Panc1 (cell line): ENCODE data around the gene DOCK4. TPM values are rescaled to one million over a fixed set of nuclear protein-coding genes. Genes with fewer than 3 reads are reported as not detected.

Experiments
- ATAC-seq: fragments of 200-7000 bp; cut with Tn5 transposase; 2 replicates; pipeline ENCODE4 v1.9.1; 2020; ENCODE audit warnings: mild to moderate bottlenecking, moderate library complexity
- BruUV-seq: library from RNA; stranded (reverse); fragments of 400-500 nt; replicated peaks from 2 replicates; lab custom pipeline; 2021; lab: Mats Ljungman, UMichigan
- CTCF ChIA-PET: fragments of 300-600 bp; sonication (Branson Sonifier 250); formaldehyde crosslinking; loops from one replicate; lab custom pipeline; 2022; ENCODE audit warnings: antibody characterized with exemption; lab: Charles Lee
- POLR2A ChIA-PET: fragments of 300-600 bp; sonication (Branson Sonifier 250); formaldehyde crosslinking; loops from one replicate; lab custom pipeline; 2022; ENCODE audit warnings: antibody characterized with exemption; lab: Charles Lee
- DNase-seq: peaks from one replicate; pipeline ENCODE4 v3.0.0-alpha.2; 2010; ENCODE audit warnings: low read depth, low spot score
- H3K27ac ChIP-seq: 2 replicates; pipeline ENCODE4 v1.5.1; 2011; ENCODE audit warnings: mild to moderate bottlenecking, low read length, inconsistent platforms
- H3K27me3 ChIP-seq: fragments of 200-500 bp; sonication (Bioruptor generic); 2 replicates; pipeline ENCODE4 v1.6.0; 2014; ENCODE audit warnings: low read length, inconsistent platforms; ENCODE audit not compliant: control insufficient read depth, insufficient read depth
- H3K36me3 ChIP-seq: fragments of 200-500 bp; sonication (Bioruptor generic); 2 replicates; pipeline ENCODE4 v1.5.1; 2014; ENCODE audit warnings: inconsistent platforms, mild to moderate bottlenecking, low read length, moderate library complexity; ENCODE audit not compliant: control insufficient read depth, insufficient read depth
- H3K4me1 ChIP-seq: 2 replicates; pipeline ENCODE4 v1.5.1; 2011; ENCODE audit warnings: inconsistent platforms, mild to moderate bottlenecking, low read length, moderate library complexity; ENCODE audit not compliant: control insufficient read depth, insufficient read depth
- H3K4me3 ChIP-seq, 2 experiments: 2 replicates each; pipeline ENCODE4 v1.5.1; 2011 to 2012; ENCODE audit warnings: low read depth in 2 of 2, low read length in 2 of 2, mild to moderate bottlenecking in 2 of 2, inconsistent platforms in 1 of 2, moderate library complexity in 1 of 2
- H3K9me3 ChIP-seq: fragments of 200-500 bp; sonication (Bioruptor generic); 2 replicates; pipeline ENCODE4 v1.5.1; 2014; ENCODE audit warnings: low read depth, mild to moderate bottlenecking, inconsistent platforms, low read length, moderate library complexity; ENCODE audit not compliant: control insufficient read depth, insufficient read depth
- POLR2AphosphoS5 ChIP-seq: IDR thresholded peaks from 2 replicates; pipeline ENCODE4 v1.6.1; 2012; ENCODE audit warnings: mild to moderate bottlenecking, low read depth, low read length, moderate library complexity
- REST ChIP-seq, 2 experiments: IDR thresholded peaks; 2 replicates each; pipeline ENCODE4 v1.6.1; 2011 to 2012; ENCODE audit warnings: low read depth in 2 of 2, control low read depth in 1 of 2, low read length in 1 of 2, mild to moderate bottlenecking in 1 of 2, moderate library complexity in 1 of 2; ENCODE audit not compliant: insufficient read depth in 1 of 2
- SIN3A ChIP-seq: IDR thresholded peaks from 2 replicates; pipeline ENCODE4 v1.6.1; 2012; ENCODE audit warnings: low read depth, mild to moderate bottlenecking, low read length, moderate library complexity, borderline replicate concordance; ENCODE audit not compliant: insufficient read depth
- TCF7L2 ChIP-seq: IDR thresholded peaks from 2 replicates; pipeline ENCODE4 v1.6.1; 2011; ENCODE audit warnings: mild to moderate bottlenecking, low read depth, low read length, inconsistent platforms
- in situ Hi-C: cut with HindIII; loops from 2 replicates; pipeline ENCODE4 v1.10.0; 2016; ENCODE audit warnings: low sequenced_read_pairs, low pct_unique_long_range_greater_than_20kb
- intact Hi-C: fragments of 100-400 bp; cut with micrococcal nuclease; formaldehyde crosslinking; loops from one replicate; pipeline ENCODE4 v1.10.0; 2022; ENCODE audit not compliant: unreplicated experiment
- total RNA-seq: library from RNA; stranded (reverse); gene quantifications from one replicate; pipeline ENCODE4 v1.2.1, GENCODE V29; 2021; ENCODE audit not compliant: unreplicated experiment
- TF ChIP-seq, protein P1 (sequence below): fragments of 450-650 bp; IDR thresholded peaks from 2 replicates; pipeline ENCODE4 v1.5.1; 2017; ENCODE audit warnings: mild to moderate bottlenecking

Gene DOCK4
- total RNA-seq, 1 experiment from 2014 or later: 10.8 TPM

GRCh38 chr7:112012242-112012641, 194.0 kb downstream of the DOCK4 start:
- no TSS peak for BruUV-seq
- Histone ChIP-seq H3K36me3 (no peaks in the 10 kb centered on the region), H3K27me3 (no peaks in the 10 kb centered on the region), H3K9me3 (no peaks in the 10 kb centered on the region), H3K4me3 (no peak overlapping the region), H3K27ac (no peak overlapping the region), H3K4me1 (no peaks in the 10 kb centered on the region)
- TF ChIP-seq SIN3A: no peak
- TF ChIP-seq TCF7L2: no peak
- no peak for TF ChIP-seq REST (IDR thresholded peaks at IDR 0.05; ENCODE audit: insufficient read depth in 1 of 2, low read depth in 2 of 2, low read length in 1 of 2)
- TF ChIP-seq POLR2AphosphoS5: no peak
- TF ChIP-seq, protein P1, sequence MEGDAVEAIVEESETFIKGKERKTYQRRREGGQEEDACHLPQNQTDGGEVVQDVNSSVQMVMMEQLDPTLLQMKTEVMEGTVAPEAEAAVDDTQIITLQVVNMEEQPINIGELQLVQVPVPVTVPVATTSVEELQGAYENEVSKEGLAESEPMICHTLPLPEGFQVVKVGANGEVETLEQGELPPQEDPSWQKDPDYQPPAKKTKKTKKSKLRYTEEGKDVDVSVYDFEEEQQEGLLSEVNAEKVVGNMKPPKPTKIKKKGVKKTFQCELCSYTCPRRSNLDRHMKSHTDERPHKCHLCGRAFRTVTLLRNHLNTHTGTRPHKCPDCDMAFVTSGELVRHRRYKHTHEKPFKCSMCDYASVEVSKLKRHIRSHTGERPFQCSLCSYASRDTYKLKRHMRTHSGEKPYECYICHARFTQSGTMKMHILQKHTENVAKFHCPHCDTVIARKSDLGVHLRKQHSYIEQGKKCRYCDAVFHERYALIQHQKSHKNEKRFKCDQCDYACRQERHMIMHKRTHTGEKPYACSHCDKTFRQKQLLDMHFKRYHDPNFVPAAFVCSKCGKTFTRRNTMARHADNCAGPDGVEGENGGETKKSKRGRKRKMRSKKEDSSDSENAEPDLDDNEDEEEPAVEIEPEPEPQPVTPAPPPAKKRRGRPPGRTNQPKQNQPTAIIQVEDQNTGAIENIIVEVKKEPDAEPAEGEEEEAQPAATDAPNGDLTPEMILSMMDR: no peak
- in situ Hi-C loops (no loop called here), intact Hi-C loops (no loop called here)
- ChIA-PET CTCF (no interaction called here), POLR2A (no interaction called here)
- ATAC-seq: no peak
- DNase-seq: no peak

- Histone ChIP-seq H3K27ac (no peak overlapping the region), H3K27me3 (no peaks in the 10 kb centered on the region), H3K9me3 (no peaks in the 10 kb centered on the region), H3K4me1 (no peaks in the 10 kb centered on the region), H3K36me3 (no peaks in the 10 kb centered on the region), H3K4me3 (no peak overlapping the region)
- intact Hi-C loops: no loop called here
- DNase-seq (no peak), ATAC-seq (no peak)
- CTCF ChIA-PET: no interaction called here
- TF ChIP-seq, protein P1: no peak
- POLR2A ChIA-PET: no interaction called here
- in situ Hi-C loops: no loop called here
- BruUV-seq: no TSS peak
Observed at GRCh38 chr7:112010994-112011393, 195.2 kb downstream of the DOCK4 start.

DNA sequence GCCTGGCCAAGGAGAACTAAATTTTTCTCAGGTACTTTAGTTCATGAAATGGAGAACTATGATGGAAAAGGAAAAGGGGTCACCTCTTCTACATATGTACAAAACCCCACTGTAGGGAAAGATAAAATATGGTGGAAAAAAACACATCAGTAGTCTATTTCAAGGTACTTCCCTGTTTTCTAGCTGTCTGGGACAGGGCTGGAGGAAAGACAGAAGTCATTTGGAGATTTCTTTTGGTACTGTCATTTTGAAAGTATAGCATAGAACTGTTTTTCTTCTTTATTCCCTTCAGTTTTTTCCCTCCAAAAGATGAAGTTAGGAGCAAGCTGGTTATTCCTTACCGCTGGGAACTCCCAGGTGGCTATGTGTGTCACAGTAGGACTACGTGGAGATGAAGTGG, 196.1 kb downstream of the DOCK4 start:
- CTCF ChIA-PET: no interaction called here
- ATAC-seq: no peak
- TF ChIP-seq REST (IDR thresholded peaks at IDR 0.05; ENCODE audit: insufficient read depth in 1 of 2, low read depth in 2 of 2, low read length in 1 of 2): no peak
- TF ChIP-seq POLR2AphosphoS5: no peak
- no peaks in the 10 kb centered on the region for H3K4me1 ChIP-seq
- no peak overlapping the region for H3K4me3 ChIP-seq
- no peaks in the 10 kb centered on the region for H3K36me3 ChIP-seq
- DNase-seq: no peak
- POLR2A ChIA-PET: no interaction called here
- H3K27me3 ChIP-seq: no peaks in the 10 kb centered on the region
- no peak overlapping the region for H3K27ac ChIP-seq
- BruUV-seq: no TSS peak
- in situ Hi-C loops: no loop called here
- H3K9me3 ChIP-seq: no peaks in the 10 kb centered on the region
- intact Hi-C loops: no loop called here
